ENCODE measurements around the gene UTS2B.
A peak's percentile ranks its signal among the peaks of the same experiment; 100 is the strongest.

The UTS2B gene

DNA sequence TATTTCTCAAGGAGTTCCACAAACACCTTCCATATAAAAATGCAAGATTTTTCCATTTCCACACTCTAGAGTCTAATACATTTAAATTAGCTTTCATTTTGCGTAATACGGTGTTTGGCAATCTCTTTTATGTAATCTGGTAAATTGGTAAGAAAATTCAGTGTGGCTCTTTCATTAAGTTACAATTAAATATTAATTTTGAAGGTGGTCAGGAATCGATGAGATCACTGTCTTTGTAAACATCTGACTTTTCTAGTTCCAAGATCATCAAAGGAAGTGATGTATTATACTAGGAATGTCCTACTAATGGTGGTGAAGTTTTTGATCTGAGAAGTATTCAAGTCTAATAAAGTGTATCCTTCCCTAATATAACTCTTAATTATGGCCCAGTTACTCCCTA, 1.1 kb upstream of the UTS2B start:
- Histone ChIP-seq H3K4me3 (ENCODE audit: low read depth in 1 of 2, low read length in 1 of 2) (no peak overlapping the region), H3K27ac (no peak overlapping the region), H3K27me3 (peaks cover 46% of the 10 kb centered on the region), H3K4me1 (ENCODE audit: control insufficient read depth in 1 of 2, insufficient read depth in 1 of 2, low read depth in 1 of 2, low read length in 1 of 2) (no peaks in the 10 kb centered on the region), H3K9me3 (no peaks in the 10 kb centered on the region), H3K36me3 (no peaks in the 10 kb centered on the region)
- no peak for TF ChIP-seq CTCF (IDR thresholded peaks at IDR 0.05)

DNA sequence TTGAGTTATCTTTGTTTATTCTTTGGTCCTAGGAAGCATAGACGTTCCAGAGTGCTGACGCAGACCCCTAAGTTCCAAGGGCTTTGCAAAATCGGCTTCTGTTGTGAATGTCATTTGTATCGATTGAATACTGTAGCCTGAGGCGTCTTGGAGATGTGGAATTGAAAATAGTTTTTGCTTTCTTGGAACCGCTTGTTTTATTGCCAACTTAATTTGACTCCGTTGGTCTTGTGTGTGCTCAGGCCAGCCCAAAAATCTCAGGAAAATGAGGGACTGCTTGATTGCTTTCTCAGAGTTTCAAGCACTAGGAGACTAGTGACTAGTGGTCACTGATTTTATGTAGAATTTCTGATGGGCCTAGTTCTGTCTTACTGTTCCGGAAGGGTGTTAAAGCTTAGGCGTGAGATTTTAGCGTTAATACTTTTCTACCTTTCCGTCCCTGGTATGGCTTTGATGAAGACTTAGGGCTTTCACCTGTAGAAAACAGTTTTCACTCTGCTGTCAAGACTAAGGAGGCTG, 263 bp upstream of the UTS2B start:
- Histone ChIP-seq H3K9me3 (no peaks in the 10 kb centered on the region), H3K36me3 (no peaks in the 10 kb centered on the region), H3K4me3 (ENCODE audit: low read depth in 1 of 2, low read length in 1 of 2) (no peak overlapping the region), H3K4me1 (ENCODE audit: control insufficient read depth in 1 of 2, insufficient read depth in 1 of 2, low read depth in 1 of 2, low read length in 1 of 2) (no peaks in the 10 kb centered on the region), H3K27me3 (peaks cover 46% of the 10 kb centered on the region), H3K27ac (no peak overlapping the region)
- no peak for TF ChIP-seq CTCF (IDR thresholded peaks at IDR 0.05)

DNA sequence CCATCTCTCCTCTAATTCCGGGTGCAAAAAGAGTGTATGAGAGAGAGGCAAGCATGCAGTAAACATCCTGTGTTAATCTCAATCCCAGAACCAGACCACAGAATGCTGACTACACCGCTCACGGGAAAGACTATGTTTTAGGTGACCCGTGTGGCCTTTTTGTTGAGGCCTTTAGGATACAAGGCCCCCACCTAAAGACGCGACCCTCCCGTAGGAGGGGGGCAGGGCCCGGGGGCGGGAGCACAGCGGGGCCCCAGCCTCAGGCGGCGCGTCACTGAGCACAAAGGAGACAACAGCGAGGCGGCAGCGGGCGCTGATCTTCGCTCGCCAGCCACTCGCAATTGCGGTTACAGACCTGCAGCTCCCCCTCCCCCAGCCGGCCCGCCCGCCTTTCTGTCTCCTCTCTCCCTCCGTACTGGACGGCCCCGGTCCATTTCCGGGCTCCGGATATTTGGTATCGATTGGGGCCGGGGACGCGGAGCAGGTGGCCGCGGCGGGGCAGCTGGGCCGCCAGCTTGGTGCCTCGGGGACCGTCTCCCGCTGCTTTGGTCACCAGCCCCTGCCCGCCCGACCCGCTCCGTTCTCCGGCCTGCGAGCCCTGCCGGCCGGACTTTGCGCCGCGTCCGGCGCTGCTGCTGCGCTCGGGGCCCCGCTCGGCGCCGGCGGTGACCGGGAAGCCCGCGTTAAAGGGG, 1.2 kb downstream of the UTS2B start, which contains the start of gene CCDC50:
Gene CCDC50, plus strand, starts transcription at position 433 of the 692 bp plus-strand sequence. CDS start 281 bp downstream, outside the sequence.
- Histone ChIP-seq H3K4me1 (ENCODE audit: control insufficient read depth in 1 of 2, insufficient read depth in 1 of 2, low read depth in 1 of 2, low read length in 1 of 2) (no peaks in the 10 kb centered on the region), H3K27me3 (peaks cover 46% of the 10 kb centered on the region), H3K27ac (no peak within 1 kb of the TSS), H3K36me3 (no peaks in the 10 kb centered on the region), H3K4me3 (ENCODE audit: low read depth in 1 of 2, low read length in 1 of 2) (peak within 1 kb of the TSS in 1 of 2 experiments; percentile 17), H3K9me3 (no peaks in the 10 kb centered on the region)
- no peak for TF ChIP-seq CTCF (IDR thresholded peaks at IDR 0.05)

DNA sequence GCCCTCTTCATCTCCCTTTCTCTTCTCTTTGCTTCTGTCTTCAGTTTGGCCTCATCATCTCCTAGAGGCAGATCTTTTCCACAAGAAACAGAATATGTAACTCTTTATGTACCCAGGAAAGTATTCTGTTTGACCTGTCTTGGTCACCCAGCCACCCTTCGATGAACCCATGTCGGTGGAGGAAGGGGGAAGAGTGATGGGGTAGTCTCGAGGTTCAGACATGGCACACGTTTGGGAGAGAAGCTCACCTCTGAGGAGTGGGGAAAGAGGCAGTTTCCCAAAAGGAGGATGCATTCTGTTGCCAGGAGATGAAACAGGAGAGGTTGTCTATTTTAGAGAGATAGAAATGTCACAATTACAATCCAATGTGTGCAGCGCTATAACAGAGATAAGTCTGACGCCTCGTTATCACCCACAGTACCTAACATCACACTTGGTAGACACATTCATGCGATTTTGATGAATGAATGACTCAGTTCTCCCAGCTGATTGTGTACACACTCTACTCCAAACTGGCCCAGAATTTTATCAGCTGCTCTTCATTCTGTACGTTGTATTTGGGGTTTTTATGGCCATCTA, 1.9 kb downstream of the UTS2B start:
- Histone ChIP-seq H3K4me3 (ENCODE audit: low read depth in 1 of 2, low read length in 1 of 2) (no peak overlapping the region), H3K36me3 (no peaks in the 10 kb centered on the region), H3K4me1 (ENCODE audit: control insufficient read depth in 1 of 2, insufficient read depth in 1 of 2, low read depth in 1 of 2, low read length in 1 of 2) (no peaks in the 10 kb centered on the region), H3K27me3 (peaks cover 46% of the 10 kb centered on the region), H3K27ac (no peak overlapping the region), H3K9me3 (no peaks in the 10 kb centered on the region)
- no peak for TF ChIP-seq CTCF (IDR thresholded peaks at IDR 0.05)

GRCh38 chr3:191327526-191327925, 2.8 kb downstream of the UTS2B start:
- no peaks in the 10 kb centered on the region for H3K4me1 ChIP-seq (ENCODE audit: control insufficient read depth in 1 of 2, insufficient read depth in 1 of 2, low read depth in 1 of 2, low read length in 1 of 2)
- no peak for TF ChIP-seq CTCF (IDR thresholded peaks at IDR 0.05)
- no peaks in the 10 kb centered on the region for H3K36me3 ChIP-seq
- no peaks in the 10 kb centered on the region for H3K9me3 ChIP-seq
- no peak overlapping the region for H3K27ac ChIP-seq
- peaks cover 46% of the 10 kb centered on the region for H3K27me3 ChIP-seq
- H3K4me3 ChIP-seq (ENCODE audit: low read depth in 1 of 2, low read length in 1 of 2) = no peak overlapping the region

Measured in neutrophil (primary cell).